HEK293 (cell line): Measurements from ENCODE around the gene CNTFR.

ENCODE experiments used
- ZBTB8A ChIP-seq: fragments of 450-650 bp; formaldehyde crosslinking; IDR thresholded peaks from 2 replicates; pipeline ENCODE4 v1.5.1; 2016; ENCODE audit warnings: missing biosample characterization, missing genetic modification characterization
- ZNF274 ChIP-seq, 2 experiments: fragments of 200-500 bp in 1 of 2; fragments of 450-650 bp in 1 of 2; sonication (Bioruptor generic) in 1 of 2; formaldehyde crosslinking in 1 of 2; IDR thresholded peaks; 2 replicates each; pipeline versions ENCODE4 v1.5.1 to v1.6.1; 2014 to 2016; ENCODE audit warnings: borderline replicate concordance in 1 of 2, inconsistent platforms in 1 of 2, low read length in 1 of 2, missing biosample characterization in 1 of 2, missing genetic modification characterization in 1 of 2
- ZNF341 ChIP-seq: fragments of 450-650 bp; formaldehyde crosslinking; IDR thresholded peaks from 2 replicates; pipeline ENCODE4; 2016; ENCODE audit warnings: low read depth, missing biosample characterization, missing genetic modification characterization
- ZNF521 ChIP-seq: fragments of 450-650 bp; formaldehyde crosslinking; IDR thresholded peaks from 2 replicates; pipeline ENCODE4 v1.5.1; 2017; ENCODE audit warnings: missing biosample characterization, mild to moderate bottlenecking, missing genetic modification characterization
- TF ChIP-seq, protein P1 (sequence below): fragments of 450-650 bp; formaldehyde crosslinking; IDR thresholded peaks from 2 replicates; pipeline ENCODE4 v1.5.1; 2016; ENCODE audit warnings: missing biosample characterization, missing genetic modification characterization
- TF ChIP-seq, protein P2 (sequence below): fragments of 450-650 bp; formaldehyde crosslinking; IDR thresholded peaks from 2 replicates; pipeline ENCODE4 v1.5.1; 2016; ENCODE audit warnings: missing biosample characterization, missing genetic modification characterization

DNA sequence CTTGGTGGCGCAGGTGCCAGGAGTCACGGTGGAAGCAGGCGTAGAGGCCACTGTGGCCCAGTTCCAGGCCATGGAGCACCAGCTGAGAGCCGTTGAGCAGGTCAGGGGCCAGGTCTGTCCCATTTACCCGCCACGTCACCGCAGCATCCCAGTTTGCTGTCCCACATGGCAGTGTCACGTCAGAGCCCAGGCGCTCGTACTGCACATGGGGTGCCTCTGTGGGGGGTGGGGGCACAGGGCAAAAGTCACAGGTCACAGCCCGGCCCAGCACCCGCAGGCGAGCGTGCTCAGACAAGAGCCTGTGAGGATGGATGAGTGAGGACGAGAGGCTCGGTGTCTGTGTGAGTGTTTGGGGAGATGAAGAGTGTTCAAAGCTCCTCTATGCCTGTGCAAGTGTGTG, 24.9 kb downstream of the CNTFR start:
- TF ChIP-seq, protein P1, sequence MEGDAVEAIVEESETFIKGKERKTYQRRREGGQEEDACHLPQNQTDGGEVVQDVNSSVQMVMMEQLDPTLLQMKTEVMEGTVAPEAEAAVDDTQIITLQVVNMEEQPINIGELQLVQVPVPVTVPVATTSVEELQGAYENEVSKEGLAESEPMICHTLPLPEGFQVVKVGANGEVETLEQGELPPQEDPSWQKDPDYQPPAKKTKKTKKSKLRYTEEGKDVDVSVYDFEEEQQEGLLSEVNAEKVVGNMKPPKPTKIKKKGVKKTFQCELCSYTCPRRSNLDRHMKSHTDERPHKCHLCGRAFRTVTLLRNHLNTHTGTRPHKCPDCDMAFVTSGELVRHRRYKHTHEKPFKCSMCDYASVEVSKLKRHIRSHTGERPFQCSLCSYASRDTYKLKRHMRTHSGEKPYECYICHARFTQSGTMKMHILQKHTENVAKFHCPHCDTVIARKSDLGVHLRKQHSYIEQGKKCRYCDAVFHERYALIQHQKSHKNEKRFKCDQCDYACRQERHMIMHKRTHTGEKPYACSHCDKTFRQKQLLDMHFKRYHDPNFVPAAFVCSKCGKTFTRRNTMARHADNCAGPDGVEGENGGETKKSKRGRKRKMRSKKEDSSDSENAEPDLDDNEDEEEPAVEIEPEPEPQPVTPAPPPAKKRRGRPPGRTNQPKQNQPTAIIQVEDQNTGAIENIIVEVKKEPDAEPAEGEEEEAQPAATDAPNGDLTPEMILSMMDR (tag by site-specific recombination): no peak
- TF ChIP-seq ZBTB8A (tag by site-specific recombination): no peak
- TF ChIP-seq, protein P2, sequence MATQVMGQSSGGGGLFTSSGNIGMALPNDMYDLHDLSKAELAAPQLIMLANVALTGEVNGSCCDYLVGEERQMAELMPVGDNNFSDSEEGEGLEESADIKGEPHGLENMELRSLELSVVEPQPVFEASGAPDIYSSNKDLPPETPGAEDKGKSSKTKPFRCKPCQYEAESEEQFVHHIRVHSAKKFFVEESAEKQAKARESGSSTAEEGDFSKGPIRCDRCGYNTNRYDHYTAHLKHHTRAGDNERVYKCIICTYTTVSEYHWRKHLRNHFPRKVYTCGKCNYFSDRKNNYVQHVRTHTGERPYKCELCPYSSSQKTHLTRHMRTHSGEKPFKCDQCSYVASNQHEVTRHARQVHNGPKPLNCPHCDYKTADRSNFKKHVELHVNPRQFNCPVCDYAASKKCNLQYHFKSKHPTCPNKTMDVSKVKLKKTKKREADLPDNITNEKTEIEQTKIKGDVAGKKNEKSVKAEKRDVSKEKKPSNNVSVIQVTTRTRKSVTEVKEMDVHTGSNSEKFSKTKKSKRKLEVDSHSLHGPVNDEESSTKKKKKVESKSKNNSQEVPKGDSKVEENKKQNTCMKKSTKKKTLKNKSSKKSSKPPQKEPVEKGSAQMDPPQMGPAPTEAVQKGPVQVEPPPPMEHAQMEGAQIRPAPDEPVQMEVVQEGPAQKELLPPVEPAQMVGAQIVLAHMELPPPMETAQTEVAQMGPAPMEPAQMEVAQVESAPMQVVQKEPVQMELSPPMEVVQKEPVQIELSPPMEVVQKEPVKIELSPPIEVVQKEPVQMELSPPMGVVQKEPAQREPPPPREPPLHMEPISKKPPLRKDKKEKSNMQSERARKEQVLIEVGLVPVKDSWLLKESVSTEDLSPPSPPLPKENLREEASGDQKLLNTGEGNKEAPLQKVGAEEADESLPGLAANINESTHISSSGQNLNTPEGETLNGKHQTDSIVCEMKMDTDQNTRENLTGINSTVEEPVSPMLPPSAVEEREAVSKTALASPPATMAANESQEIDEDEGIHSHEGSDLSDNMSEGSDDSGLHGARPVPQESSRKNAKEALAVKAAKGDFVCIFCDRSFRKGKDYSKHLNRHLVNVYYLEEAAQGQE (tag by site-specific recombination): no peak
- TF ChIP-seq ZNF274 (IDR thresholded peaks at IDR 0.05; ENCODE audit: low read length): no peak
- TF ChIP-seq ZNF274 (tag by site-specific recombination; IDR thresholded peaks at IDR 0.05; ENCODE audit: borderline replicate concordance): no peak
- no peak for TF ChIP-seq ZNF521 (tag by site-specific recombination)
- no peak for TF ChIP-seq ZNF341 (tag by site-specific recombination)
